NCI-H446 treated with DMSO at 0.1 percent for 48 hours (cell line): ENCODE results near the gene BARX1.

Experiments used
- DNase-seq: peaks from one replicate; lab custom pipeline; 2025; lab: John Stamatoyannopoulos, UW

BARX1 gene

GRCh38 chr9:93917121-93917853 lies 37.9 kb downstream of the BARX1 start:
- DNase-seq: no peak

GRCh38 chr9:93916358-93916757 lies 38.8 kb downstream of the BARX1 start:
- no peak for DNase-seq

- DNase-seq: no peak
Observed at GRCh38 chr9:93911801-93912554, 43.2 kb downstream of the BARX1 start.

- no peak for DNase-seq
Observed at GRCh38 chr9:93911136-93911745, 43.9 kb downstream of the BARX1 start.

- DNase-seq: no peak
Observed at GRCh38 chr9:93910598-93910997, 44.6 kb downstream of the BARX1 start.

- DNase-seq: no peak
Observed at GRCh38 chr9:93910196-93910595, 45.0 kb downstream of the BARX1 start.

- no peak for DNase-seq
Observed at GRCh38 chr9:93909242-93909616, 45.9 kb downstream of the BARX1 start.

GRCh38 chr9:93908591-93909241 lies 46.4 kb downstream of the BARX1 start:
- no peak for DNase-seq

GRCh38 chr9:93907551-93908199 lies 47.5 kb downstream of the BARX1 start:
- no peak for DNase-seq

- no peak for DNase-seq
Observed at GRCh38 chr9:93906195-93906880, 48.8 kb downstream of the BARX1 start.

GRCh38 chr9:93905473-93906133 lies 49.6 kb downstream of the BARX1 start:
- no peak for DNase-seq

- no peak for DNase-seq
Observed at GRCh38 chr9:93904649-93905472, 50.3 kb downstream of the BARX1 start.

GRCh38 chr9:93903886-93904648 lies 51.1 kb downstream of the BARX1 start:
- DNase-seq: no peak

GRCh38 chr9:93902780-93903655 lies 52.1 kb downstream of the BARX1 start:
- no peak for DNase-seq

GRCh38 chr9:93902051-93902779 lies 52.9 kb downstream of the BARX1 start:
- DNase-seq: no peak
